Measurements from ENCODE around the gene IFT88. TPM values are rescaled to one million over a fixed set of nuclear protein-coding genes. Genes with fewer than 3 reads are reported as not detected.

IFT88 gene
- total RNA-seq, 1 donor from 2014 or later, result 5.8 TPM

GRCh38 chr13:20706661-20707060 lies 139.7 kb downstream of the IFT88 start:
- no peak for DNase-seq
- intact Hi-C loops (cut with micrococcal nuclease), result no loop called here
- ATAC-seq, result no peak

- no peak for ATAC-seq
- intact Hi-C loops (cut with micrococcal nuclease), result no loop called here
- no peak for DNase-seq
Measured at GRCh38 chr13:20708216-20708615, 141.3 kb downstream of the IFT88 start.

GRCh38 chr13:20709369-20709768 lies 142.4 kb downstream of the IFT88 start:
- no peak for ATAC-seq
- DNase-seq, result no peak
- intact Hi-C loops (cut with micrococcal nuclease), result no loop called here

DNA sequence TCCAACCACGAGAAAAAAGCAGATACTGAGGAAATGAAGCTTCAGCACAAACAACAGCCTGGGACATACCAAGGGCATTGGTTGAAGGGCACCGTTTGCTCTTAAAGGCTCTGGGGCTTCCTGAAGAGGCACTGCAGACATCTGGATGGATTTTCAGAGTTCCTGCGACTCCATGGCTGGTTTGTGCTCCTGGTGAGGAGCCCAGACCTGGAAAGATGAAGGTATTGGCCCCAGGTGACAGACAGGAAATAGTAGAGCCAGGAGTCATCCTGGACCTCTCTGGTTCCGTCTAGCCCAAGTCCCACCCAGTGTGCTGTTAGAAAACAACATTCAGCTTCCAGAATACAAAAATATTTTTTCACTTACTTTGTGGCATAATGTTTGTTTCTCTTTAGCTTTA lies 142.8 kb downstream of the IFT88 start:
- intact Hi-C loops (cut with micrococcal nuclease), result loop anchor here (5.0 kb wide), 2 partner anchors 158 to 213 kb away; no protein-coding TSS in a partner anchor
- ATAC-seq, result no peak
- DNase-seq, result no peak

- no peak for ATAC-seq
- no peak for DNase-seq
- intact Hi-C loops (cut with micrococcal nuclease), result loop anchor here (5.0 kb wide), 2 partner anchors 156 to 211 kb away; no protein-coding TSS in a partner anchor
Measured at GRCh38 chr13:20711301-20712044, 144.5 kb downstream of the IFT88 start.

- intact Hi-C loops (cut with micrococcal nuclease), result loop anchor here (5.0 kb wide), 2 partner anchors 154 to 209 kb away; no protein-coding TSS in a partner anchor
- ATAC-seq (peak; percentile 22), DNase-seq (no peak)
Measured at GRCh38 chr13:20713014-20713376, 146.0 kb downstream of the IFT88 start.

DNA sequence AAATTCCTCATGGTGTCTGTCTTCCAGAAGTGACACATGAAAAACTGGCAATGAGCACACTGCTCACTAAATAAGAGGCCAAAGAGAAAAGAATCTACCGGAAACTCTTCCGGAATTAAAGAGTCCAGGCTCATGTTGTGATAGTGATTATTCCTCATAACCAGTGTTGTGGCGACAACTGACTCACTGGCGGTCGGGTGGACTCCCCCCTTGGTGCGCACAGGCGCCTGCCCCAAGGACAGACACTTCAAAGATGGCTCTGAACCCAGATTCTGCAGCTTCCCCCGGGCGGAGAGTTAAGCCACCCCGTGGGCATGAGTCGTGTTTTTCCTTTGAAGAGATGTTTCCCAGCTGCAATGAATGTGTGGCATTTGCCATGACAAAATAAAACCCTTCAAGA lies 146.8 kb downstream of the IFT88 start:
- intact Hi-C loops (cut with micrococcal nuclease), result loop anchor here (5.0 kb wide), 2 partner anchors 154 to 209 kb away; no protein-coding TSS in a partner anchor
- peak; percentile 29 for ATAC-seq
- DNase-seq, result no peak

- intact Hi-C loops (cut with micrococcal nuclease), result loop anchor here (5.0 kb wide), 2 partner anchors 153 to 208 kb away; no protein-coding TSS in a partner anchor
- peak; percentile 4 for ATAC-seq
- DNase-seq, result no peak
Measured at GRCh38 chr13:20714161-20714560, 147.2 kb downstream of the IFT88 start.

- peak; percentile 79 for ATAC-seq
- intact Hi-C loops (cut with micrococcal nuclease), result loop anchor here (5.0 kb wide), 2 partner anchors 153 to 208 kb away; no protein-coding TSS in a partner anchor
- DNase-seq, result peak; percentile 77
Measured at GRCh38 chr13:20714563-20715329, 147.8 kb downstream of the IFT88 start.

DNA sequence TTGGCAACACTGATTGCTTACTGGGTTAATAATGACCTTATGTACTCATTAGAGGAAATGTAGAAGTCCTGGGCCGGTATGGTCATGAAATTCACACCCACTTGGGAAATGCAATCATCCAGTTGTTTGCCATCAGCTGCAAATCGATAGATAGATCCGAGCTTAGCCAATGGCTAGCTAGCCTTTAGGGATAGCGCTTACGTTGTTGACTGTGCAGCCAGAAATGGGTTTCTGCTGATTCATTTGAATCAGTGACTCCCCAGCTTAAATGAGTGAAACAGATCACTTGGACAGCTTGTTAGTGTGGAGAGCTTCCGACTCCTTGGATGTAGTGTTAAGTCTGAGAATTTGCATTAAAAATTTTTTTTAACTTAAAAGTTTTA lies 148.4 kb downstream of the IFT88 start:
- DNase-seq, result no peak
- intact Hi-C loops (cut with micrococcal nuclease), result no loop called here

GRCh38 chr13:20716951-20717350 lies 150.0 kb downstream of the IFT88 start:
- DNase-seq (no peak), ATAC-seq (no peak)
- intact Hi-C loops (cut with micrococcal nuclease), result no loop called here

More for the DNA sequence above, 148.4 kb downstream of the IFT88 start:
- no peak for ATAC-seq

DNA sequence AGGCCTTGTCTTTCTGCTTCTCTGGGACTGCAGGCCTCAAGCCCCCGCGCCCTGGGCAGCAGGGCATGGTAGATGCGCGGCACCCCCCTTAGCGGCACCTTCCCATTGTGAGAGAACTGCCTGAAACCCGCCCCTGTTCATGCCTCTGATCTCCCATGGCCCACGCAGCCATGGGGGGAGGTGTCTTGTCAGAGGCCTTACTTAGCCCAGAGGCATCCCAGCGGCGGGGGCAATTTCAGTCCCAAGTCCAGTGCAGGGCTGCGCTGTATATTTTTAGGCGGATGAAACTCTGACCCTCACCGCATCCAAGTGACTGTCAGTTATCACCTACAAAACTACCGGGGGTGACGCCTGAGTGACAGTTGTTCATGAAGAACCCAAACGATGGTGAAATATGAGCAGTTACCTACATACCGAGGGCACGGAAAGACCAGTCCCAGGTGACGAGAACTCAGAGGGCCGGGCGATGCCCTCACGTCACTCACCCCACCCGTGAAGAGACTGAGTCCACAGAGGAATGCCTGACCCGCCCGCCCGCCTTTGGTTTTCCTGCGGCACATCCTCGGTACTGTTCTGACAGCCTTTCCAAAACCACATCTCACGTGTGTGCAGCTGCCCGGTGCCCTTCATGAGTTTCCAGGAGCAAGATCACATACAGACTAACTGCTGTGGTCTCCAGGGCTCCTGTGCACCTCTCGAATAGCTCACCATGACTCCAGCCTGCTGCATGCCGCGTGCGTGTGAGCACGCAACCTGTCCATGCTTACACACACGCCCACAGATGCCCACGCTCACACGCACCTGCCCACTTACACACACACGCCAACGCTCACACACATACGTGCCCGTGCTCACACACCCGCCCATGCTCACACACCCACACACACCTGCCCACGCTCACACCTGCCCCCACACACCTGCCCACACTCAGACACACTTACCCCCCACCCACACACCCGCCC lies 150.9 kb downstream of the IFT88 start:
- ATAC-seq, result no peak
- DNase-seq, result no peak
- intact Hi-C loops (cut with micrococcal nuclease), result no loop called here

- intact Hi-C loops (cut with micrococcal nuclease), result no loop called here
- ATAC-seq (no peak), DNase-seq (no peak)
Measured at GRCh38 chr13:20718958-20719566, 152.1 kb downstream of the IFT88 start.

DNA sequence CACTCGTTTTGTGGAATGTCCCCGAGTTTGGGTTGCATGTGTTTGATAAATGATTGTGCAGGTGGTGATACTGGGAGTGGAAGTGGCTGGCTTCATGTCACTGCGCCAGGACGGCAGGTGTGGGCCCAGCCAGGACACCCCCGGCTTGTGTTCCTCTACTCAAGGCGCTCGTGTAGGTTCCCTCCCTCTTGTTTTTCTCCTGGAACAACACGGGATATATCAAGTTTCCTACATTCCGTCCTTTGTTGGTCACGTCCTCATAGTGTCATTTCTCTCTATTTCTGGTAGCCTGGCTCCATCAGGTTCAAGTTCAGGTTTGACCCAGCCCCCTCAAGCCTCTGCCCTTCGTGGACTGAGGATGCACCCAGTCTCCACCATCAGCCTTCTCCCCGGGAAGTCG lies 152.8 kb downstream of the IFT88 start:
- DNase-seq (no peak), ATAC-seq (no peak)
- intact Hi-C loops (cut with micrococcal nuclease), result no loop called here

DNA sequence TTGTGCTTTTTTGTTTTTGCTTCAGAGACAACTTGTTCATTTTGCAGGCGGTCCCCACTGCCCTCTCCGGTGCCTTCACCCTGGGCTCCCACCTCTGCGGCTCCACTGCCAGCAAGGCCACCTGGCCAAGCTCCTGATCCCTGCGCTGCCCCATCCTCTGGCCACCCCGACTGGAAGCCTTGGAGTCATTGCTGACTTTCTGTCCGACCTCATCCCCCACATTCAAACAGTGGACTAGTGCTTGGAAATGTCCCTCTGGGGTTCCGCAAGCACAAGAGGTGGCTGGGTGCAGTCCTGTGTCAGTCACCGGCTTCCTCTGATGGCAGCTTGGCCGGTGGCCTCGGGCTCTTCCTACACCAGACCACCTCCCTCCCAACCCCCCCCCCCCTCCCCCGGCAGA lies 153.5 kb downstream of the IFT88 start:
- ATAC-seq, result no peak
- intact Hi-C loops (cut with micrococcal nuclease), result no loop called here

DNA sequence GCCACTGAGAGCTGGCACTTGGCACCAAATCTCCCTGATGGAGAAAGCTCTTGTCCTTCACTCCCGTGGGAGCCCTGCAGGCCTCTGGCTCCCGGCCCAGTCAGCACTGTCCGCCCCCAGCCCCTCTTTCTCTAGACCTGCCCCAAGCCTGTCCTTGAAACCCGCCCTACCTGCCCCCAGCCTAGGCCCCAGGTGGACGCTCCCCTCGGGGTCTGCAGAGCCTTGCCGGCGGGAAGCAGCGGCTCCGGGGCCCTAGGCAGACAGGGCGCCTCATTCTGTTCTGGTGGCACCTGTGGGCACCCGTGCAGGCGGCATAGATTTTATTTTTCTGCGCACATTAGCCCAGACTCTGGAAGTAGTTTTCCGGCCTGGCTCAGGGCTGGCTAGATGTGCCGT lies 154.1 kb downstream of the IFT88 start:
- intact Hi-C loops (cut with micrococcal nuclease), result no loop called here
- no peak for DNase-seq
- no peak for ATAC-seq

More for the DNA sequence above, 153.5 kb downstream of the IFT88 start:
- DNase-seq, result no peak

GRCh38 chr13:20721454-20722357 lies 154.7 kb downstream of the IFT88 start:
- DNase-seq, result peak; percentile 64
- ATAC-seq, result peak; percentile 79
- intact Hi-C loops (cut with micrococcal nuclease), result no loop called here

DNA sequence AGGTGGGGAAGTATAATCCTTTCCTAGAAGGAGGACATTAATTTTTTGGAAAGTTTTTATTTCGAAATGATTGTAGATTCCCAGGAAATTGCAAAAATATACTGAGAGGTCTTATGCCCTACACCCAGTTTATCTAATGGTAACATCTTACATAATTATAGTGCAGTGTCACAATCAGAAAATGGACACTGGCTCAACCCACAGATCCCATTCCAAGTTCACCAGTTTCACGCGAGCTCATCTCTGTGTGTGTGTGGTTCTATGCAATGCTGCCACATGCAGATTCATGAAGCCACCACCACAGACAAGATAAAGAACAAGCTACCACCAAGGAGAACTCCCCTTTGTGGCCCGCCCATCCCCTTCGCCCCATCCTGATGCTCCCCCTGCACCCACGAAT lies 160.9 kb downstream of the IFT88 start:
- ATAC-seq (no peak), DNase-seq (no peak)
- intact Hi-C loops (cut with micrococcal nuclease), result no loop called here
